GM18505 (cell line): Measurements from ENCODE around the gene TUT7.

Experiments used
- ATAC-seq: cut with Tn5 transposase; IDR thresholded peaks from one replicate; pipeline ENCODE4 v1.9.1; 2021; ENCODE audit not compliant: unreplicated experiment
- POLR2A ChIP-seq: IDR thresholded peaks from 4 replicates; pipeline ENCODE4 v1.6.1; 2011; ENCODE audit warnings: borderline replicate concordance; ENCODE audit not compliant: insufficient read depth, insufficient read length; ENCODE audit errors: extremely low read depth

TUT7 gene

DNA sequence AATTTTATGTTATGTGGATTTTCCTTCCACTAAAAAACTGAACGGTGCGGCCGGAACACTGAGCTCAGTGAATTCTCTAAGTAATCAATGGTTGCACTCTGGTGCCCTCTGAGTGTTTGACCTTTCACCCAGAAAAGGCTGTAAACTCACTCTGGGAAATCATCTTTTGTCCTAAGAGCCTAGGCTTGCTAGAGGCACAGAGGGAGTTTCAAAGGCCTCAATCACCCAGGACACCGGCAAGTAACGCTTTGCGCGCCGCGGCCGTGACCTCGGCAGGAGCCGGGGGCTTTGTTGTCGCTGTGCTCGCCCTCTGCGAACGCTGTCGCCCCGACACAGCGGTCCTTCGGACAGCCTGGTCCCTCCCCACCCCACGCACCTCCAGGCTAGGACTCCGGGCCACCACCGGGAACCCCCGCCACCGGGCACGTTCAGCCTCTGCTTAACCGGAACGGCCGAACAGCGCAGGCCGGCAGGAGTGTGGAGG, 72.6 kb downstream of the TUT7 start:
- ATAC-seq, result peak; percentile 23
- TF ChIP-seq POLR2A, result no peak

DNA sequence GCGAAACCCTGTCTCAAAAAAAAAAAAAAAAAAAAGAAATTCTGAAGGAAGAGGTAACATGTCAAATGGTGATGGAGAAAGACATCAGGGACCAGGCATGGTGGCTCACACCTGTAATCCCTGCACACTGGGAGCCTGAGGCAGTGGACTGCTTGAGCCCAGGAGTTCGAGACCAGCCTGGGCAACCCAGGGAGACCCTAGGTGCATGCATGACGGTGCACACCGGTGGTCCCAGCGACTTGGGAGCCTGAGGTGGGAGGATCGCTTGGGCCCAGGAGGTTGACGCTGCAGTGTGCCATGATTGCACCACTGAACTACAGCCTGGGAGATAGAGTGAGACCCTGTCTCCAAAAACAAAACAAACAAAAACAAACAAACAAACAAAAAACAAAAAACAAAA, 73.6 kb downstream of the TUT7 start:
- no peak for ATAC-seq
- no peak for TF ChIP-seq POLR2A

DNA sequence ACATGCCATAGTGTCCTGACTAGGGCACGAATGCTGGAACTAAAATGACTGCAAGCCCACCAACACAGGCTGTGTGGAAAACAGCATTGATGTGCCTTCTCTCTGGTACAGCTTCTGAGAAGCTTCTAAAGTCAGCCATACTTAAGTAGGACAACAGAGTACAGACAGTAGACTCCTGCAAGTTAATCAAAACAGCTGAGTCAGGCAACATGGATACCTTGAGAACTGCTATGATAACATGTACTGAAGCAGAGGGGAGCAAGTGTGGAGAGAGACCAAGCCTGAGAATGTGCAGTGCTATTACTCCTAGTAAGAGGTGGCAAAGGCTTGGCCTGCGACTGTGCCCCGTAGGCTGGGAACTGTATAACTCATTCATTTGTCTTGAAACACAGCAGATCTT, 74.4 kb downstream of the TUT7 start:
- no peak for ATAC-seq
- TF ChIP-seq POLR2A, result no peak

DNA sequence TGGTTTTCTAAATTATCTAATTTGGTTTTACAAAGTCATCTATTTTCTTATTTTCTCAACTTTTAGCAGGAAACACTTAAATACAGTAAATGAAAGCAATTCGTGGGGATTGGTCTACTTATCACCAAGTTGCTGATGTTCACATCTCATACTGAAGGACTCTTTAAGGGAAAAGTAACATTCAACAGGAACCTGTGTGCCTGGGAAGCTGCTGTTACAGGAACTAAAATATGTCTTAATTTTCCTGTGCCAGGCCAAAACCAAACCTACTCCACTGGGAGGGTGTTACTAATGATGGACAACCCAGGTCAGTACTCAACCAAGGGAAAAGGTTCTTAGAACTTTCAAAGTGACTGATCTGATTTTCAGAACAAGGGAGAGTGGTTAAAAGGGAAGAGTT, 77.1 kb downstream of the TUT7 start:
- ATAC-seq, result no peak
- no peak for TF ChIP-seq POLR2A

DNA sequence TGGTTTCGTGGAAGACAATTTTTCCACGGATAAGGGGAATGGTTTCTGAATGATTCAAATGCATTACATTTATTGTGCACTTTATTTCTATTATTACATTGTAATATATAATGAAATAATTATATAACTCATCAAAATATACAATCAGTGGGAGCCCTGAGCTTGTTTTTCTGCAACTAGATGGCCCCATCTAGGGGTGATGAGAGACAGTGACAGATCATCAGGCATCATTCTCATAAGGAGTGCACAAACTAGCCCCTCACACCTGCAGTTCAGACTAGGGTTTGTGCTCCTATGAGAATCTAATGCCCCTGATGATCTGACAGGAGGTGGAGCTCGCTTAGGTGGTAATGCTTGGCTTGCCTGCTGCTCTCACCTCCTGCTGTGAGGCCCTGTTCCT, 78.2 kb downstream of the TUT7 start:
- no peak for ATAC-seq

DNA sequence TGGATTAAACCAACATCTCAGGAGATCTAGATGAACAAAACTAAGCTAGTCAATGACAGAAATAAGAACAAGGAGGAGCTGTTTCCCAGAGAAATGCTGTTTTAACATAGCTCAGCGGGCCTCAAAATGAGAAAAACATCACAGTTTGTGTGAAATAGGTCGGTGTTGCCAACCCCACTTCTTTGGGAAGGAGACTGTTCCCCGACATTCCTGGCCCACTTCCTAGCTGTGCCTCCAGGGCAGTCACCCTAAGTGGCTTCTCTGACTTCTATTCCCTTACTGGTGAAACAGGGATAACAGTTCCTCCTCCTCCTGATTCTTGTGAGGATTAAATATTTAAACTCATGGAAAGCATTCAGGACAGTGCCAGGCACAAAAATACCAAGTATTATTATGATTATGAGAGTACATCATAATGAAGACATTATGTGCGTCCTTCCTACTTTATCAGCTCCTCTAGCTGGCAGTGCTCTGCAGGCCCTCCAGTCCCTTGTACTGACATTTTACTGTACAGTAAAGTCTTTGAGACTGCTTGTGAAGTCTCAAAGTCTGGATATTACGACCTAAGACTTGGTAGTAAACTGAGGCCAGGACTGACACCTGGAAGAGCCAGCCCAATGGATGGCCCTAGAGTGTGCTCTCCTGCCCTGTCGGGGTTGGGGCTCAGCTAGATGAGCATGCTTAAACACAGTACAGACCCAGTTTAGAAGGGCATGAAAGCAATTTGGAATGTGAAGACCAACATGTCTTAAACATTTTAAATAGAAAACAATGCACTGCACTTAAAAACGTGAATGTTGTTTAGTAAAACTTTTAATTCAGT, 79.2 kb downstream of the TUT7 start:
- no peak for ATAC-seq
- TF ChIP-seq POLR2A, result no peak

More for the DNA sequence above, 78.2 kb downstream of the TUT7 start:
- TF ChIP-seq POLR2A, result no peak

DNA sequence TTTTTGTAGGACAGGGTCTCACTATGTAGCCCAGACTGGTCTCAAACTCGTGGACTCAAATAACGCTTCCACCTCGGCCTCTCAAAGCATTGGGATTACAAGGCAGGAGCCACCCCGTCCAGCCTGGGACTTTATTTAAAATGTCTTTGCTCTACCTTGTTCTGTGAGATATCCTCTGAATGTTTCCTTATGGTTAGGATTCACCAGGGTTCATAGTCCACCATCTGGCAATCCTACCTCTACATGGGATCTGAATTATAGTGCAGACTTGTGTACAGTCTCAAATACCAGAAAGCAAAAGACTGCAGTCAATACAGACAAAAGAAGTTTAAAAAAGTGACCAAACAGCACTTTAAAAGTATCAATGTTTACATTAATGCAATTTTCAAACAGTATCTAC, 82.0 kb downstream of the TUT7 start:
- no peak for TF ChIP-seq POLR2A
- no peak for ATAC-seq

DNA sequence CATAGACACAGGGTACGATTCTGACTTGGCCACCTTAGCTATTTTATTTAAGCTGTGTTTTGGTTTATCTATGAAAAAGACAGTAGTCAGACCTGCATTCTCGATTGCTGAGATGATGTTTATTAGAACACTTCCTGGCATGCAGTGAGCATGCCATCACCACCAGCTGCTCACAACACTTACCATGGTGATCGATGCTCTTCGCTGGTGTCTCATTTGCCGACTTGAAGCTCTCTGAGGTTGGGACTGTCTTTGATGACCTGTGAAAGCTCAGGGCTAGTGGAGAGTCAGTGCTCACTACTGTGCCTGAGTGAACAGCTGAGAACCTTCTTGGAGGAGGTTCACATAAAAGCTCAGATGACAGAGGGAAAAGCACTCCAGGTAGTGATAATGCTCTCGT, 90.3 kb downstream of the TUT7 start:
- no peak for TF ChIP-seq POLR2A
- no peak for ATAC-seq

DNA sequence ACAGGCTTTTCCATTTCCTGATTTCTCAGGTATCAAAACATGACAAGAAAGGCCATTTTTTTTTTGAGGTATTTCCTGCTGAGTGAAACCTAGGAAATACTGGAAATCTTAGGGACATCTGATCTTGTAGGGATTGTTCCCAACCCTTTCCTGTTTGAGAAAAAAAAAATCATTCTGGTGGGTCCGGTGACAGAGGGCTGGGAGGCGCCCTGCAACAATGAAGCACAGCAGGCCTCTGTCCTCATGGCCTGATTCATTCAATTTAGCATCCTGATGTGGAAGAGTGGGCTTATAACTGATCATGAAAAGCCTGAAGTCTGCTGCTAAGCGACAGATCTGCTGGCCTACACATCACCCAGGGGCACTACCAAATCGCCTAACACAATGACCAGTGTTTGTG, 91.7 kb downstream of the TUT7 start:
- ATAC-seq, result no peak
- TF ChIP-seq POLR2A, result no peak

DNA sequence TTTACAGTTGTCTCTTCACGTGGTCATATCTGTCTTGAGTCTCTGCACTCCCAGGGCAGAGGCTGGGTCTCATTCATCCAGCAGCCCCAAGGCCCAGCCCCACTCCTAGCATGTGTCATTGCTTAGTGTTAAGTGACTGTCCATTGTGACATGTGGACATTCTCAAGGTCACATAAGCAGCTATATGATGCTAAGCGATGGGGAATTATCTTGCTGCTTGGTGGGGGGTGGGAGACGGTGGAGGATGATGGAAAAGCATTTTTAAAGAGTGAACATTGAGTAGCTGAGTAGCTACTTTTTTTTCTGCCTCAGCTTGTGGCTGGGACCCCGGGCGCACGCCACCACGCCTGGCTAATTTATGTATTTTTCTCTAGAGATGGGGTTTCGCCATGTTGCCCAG, 94.7 kb downstream of the TUT7 start, which contains the start of gene C9orf153:
Gene C9orf153 (minus strand): TSS at position 101 of the 400 bp plus-strand sequence. CDS start 30,054 bp downstream, outside the sequence.
- no peak for TF ChIP-seq POLR2A
- no peak for ATAC-seq

DNA sequence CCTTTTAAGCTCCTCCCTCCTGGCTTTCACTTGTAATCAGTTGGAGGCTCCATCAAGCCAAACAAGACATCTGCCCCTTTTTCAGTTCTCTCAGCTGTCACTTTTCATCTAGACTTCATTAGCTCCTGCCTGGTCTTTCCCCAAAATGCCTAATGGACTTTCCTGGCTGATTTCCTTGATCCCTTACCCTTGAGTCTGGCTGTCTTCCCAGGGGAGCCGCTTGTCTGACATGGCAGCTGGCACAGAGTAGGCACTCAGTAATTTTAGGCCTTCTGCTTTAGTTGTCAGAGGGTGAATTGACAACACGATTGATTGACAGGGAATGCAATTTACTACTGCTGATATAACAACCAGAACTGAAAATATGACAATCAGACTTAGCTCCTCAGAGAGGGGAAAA, 96.8 kb downstream of the TUT7 start:
- ATAC-seq, result no peak

DNA sequence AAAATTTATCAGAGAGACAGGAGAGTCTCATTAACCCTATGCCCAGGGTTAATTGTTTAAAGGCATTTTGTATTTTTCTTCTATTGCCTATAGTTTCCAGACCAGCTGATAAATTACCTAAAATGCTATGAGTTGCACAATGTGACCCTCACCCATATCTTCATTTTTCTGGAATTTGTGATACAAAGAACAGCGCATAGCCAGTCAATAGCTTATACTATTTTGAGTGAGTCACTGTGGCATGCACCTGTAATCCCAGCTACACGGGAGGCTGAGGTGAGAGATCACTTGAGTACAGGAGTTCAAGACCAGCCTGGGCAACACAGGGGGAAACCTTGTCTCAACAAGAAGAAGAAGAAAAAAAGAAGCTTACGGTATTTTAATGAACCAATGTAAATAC, 97.6 kb downstream of the TUT7 start:
- ATAC-seq, result no peak
- TF ChIP-seq POLR2A, result no peak

More for the DNA sequence above, 96.8 kb downstream of the TUT7 start:
- TF ChIP-seq POLR2A, result no peak

DNA sequence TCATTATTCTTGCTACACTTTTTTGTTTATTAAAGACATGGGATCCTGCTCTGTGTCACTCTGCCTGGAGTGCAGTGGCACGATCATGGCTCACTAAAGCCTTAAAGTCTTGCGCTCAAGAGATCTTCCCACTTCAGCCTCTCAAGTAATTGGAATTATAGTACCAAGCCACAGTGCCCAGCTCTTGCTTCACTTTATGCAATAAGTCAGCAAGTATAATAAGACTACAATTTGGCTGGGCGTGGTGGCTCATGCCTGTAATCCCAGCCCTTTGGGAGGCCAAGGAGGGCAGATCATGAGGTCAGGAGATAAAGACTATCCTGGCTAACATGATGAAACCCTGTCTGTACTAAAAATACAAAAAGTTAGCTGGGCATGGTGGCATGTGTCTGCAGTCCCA, 100.6 kb downstream of the TUT7 start:
- no peak for ATAC-seq

DNA sequence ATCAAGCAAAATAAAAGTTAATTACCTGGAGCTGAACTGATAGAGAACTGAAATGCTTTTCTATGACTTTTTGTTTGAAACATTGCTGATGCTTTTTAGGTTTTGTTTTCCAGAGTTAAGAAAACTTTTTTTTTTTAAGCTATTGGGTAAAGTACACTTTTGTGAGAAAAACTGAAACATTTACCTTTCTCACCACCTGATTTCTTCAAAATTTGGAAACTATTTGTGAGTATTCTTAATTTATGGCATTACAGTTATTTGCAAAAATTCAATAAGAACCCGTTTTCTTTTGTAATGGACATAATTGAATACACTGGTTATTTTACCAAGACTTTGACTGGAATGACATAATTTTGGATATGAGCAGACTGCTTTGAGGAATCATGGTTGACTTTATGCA, 101.3 kb downstream of the TUT7 start:
- no peak for TF ChIP-seq POLR2A
- ATAC-seq, result no peak

More for the DNA sequence above, 100.6 kb downstream of the TUT7 start:
- TF ChIP-seq POLR2A, result no peak
